Activated T-helper 1 cell treated with anti-CD3 and anti-CD28 coated beads, Interleukin-12 subunit alpha, Interleukin-12 subunit beta, Interleukin-2, Interleukin-4 antibody, amounts not matched to agents 30 ng/mL and 10 ng/mL and 1 ng/mL, durations not matched to agents 14 hours and 24 hours and 36 hours (primary cell): ENCODE measurements around the gene ME1. TPM values are rescaled to one million over a fixed set of nuclear protein-coding genes. Genes with fewer than 3 reads are reported as not detected.
"Not testable (repeated sequence)": the region's sequence is repeated elsewhere in the genome, so short reads cannot be mapped to it uniquely, and the experiment has no call there.

ENCODE experiments used
- DNase-seq: peaks from one replicate; pipeline ENCODE4 v3.0.0; 2021; ENCODE audit warnings: low spot score
- H3K27ac Mint-ChIP-seq: one replicate; pipeline ENCODE4 v1.8.0; 2021; ENCODE audit warnings: mild to moderate bottlenecking, mixed read lengths
- H3K27me3 Mint-ChIP-seq: one replicate; pipeline ENCODE4 v1.8.0; 2022; ENCODE audit warnings: mild to moderate bottlenecking, moderate library complexity, mixed read lengths; ENCODE audit not compliant: insufficient read depth
- H3K36me3 Mint-ChIP-seq: one replicate; pipeline ENCODE4 v1.8.0; 2021; ENCODE audit warnings: low read depth, mixed read lengths
- H3K4me1 Mint-ChIP-seq: one replicate; pipeline ENCODE4 v1.8.0; 2021; ENCODE audit warnings: low read depth, mixed read lengths
- H3K4me3 Mint-ChIP-seq: one replicate; pipeline ENCODE4 v1.8.0; 2021; ENCODE audit warnings: mild to moderate bottlenecking, moderate library complexity, mixed read lengths
- H3K9me3 Mint-ChIP-seq: one replicate; pipeline ENCODE4 v1.8.0; 2021; ENCODE audit warnings: mixed read lengths
- intact Hi-C: fragments of 100-400 bp; cut with micrococcal nuclease; formaldehyde crosslinking; loops from one replicate; pipeline ENCODE4 v1.15.1; 2024
- total RNA-seq: library from RNA; stranded (reverse); gene quantifications from 2 replicates; pipeline ENCODE4 v1.2.3, GENCODE V29; 2022

The ME1 gene
- total RNA-seq, 1 donor from 2014 or later: not detected

DNA sequence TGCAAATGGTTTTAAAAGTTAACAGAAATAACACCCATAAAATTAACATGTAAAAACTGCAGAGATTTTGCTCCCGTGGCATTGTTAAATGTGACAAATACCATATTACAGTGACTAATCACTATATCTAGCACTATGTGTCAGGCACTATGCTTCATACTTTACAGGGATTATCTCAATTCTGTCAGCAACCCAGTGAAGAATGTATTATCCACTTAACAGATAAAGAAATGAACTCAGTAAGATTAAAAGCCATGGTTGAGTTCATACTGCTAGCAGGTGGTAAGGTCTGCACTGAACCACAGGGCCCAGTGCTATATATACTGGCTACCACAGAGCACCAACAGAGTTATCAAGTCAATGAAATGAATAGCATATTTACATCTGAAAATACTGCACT is 172.3 kb downstream of the ME1 start:
- no peaks in the 10 kb centered on the region for H3K36me3 Mint-ChIP-seq
- H3K27ac Mint-ChIP-seq: no peak overlapping the region
- H3K4me3 Mint-ChIP-seq: no peak overlapping the region
- peaks cover 3% of the 10 kb centered on the region for H3K27me3 Mint-ChIP-seq
- no peak for DNase-seq
- intact Hi-C loops: no loop called here
- H3K4me1 Mint-ChIP-seq: no peaks in the 10 kb centered on the region
- H3K9me3 Mint-ChIP-seq: no peaks in the 10 kb centered on the region

DNA sequence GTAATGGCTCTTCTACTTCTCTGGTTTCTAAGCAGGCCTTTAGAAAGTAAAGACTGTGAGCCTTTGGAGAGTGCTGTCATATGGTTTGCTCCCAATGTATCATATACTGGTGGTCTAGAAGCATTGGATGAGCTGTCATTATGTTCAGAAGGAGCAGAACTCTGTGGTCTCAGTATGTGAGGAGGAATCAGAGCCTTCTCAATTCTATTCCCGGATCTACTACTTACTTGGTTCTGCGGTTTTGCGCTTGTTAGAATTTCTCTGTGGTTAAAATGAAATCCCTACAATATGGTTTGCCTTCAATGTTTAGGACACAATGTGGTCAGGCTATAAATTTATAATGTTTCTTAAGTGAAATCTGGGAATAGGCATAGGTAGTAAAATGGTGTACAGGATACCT is 173.1 kb downstream of the ME1 start:
- intact Hi-C loops: no loop called here
- H3K36me3 Mint-ChIP-seq: no peaks in the 10 kb centered on the region
- H3K9me3 Mint-ChIP-seq: no peaks in the 10 kb centered on the region
- H3K4me1 Mint-ChIP-seq: no peaks in the 10 kb centered on the region
- H3K4me3 Mint-ChIP-seq: no peak overlapping the region
- peaks cover 3% of the 10 kb centered on the region for H3K27me3 Mint-ChIP-seq
- DNase-seq: no peak
- no peak overlapping the region for H3K27ac Mint-ChIP-seq

DNA sequence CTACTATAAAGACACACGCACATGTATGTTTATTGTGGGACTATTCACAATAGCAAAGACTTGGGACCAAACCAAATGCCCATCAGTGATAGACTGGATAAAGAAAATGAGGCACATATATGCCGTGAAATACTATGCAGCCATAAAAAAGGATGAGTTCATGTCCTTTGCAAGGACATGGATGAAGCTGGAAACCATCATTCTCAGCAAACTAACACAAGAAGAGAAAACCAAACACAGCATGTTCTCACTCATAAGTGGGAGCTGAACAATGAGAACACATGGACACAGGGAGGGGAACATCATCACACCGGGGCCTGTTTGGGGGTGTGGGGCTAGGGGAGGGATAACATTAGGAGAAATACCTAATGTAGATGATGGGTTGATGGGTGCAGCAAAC is 174.1 kb downstream of the ME1 start:
- H3K9me3 Mint-ChIP-seq, H3K27me3 Mint-ChIP-seq, H3K4me3 Mint-ChIP-seq, H3K4me1 Mint-ChIP-seq, H3K36me3 Mint-ChIP-seq, intact Hi-C loops, DNase-seq, H3K27ac Mint-ChIP-seq: not testable (repeated sequence)

DNA sequence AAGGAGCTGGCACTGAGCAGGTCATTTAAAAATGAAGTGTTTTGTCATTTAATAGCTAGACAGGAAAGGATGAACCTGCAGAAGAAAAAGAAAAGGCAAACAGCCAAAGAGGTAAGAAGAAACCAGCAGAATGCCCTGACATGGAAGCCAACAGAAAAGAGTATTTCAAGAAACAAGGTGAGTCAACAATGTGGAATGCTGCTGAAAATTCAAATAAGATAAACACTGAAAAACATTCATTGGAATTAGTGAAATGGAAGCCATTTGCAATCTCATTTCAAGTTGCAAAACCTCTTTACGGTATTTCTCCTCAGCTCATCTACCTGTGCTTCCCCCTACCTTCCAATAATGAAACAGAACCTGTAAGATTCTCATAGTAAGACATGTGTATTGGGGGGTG is 178.1 kb downstream of the ME1 start:
- peaks cover 7% of the 10 kb centered on the region for H3K27me3 Mint-ChIP-seq
- no peak for DNase-seq
- no peaks in the 10 kb centered on the region for H3K4me1 Mint-ChIP-seq
- H3K36me3 Mint-ChIP-seq: no peaks in the 10 kb centered on the region
- H3K9me3 Mint-ChIP-seq: no peaks in the 10 kb centered on the region
- H3K4me3 Mint-ChIP-seq: no peak overlapping the region
- H3K27ac Mint-ChIP-seq: no peak overlapping the region
- intact Hi-C loops: no loop called here

DNA sequence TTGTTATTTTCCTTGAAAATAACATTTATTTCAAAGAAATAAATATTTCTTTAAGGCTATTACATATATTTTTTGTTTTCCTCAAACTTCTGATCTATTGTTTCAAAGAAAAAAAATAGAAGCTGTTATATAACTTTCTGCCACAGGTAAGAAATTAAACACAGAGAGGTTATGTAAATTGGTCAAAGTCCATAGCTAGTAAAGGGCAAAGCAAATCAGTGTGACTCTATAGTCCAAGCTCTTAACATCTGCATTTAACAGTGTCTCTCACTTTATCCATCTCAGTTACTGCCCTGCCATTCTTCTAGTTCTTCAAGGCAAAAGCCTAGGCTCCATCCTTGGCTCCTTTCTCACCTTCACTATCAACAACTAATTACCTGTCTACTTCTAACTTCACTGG is 180.6 kb downstream of the ME1 start:
- H3K36me3 Mint-ChIP-seq: no peaks in the 10 kb centered on the region
- H3K4me1 Mint-ChIP-seq: no peaks in the 10 kb centered on the region
- peaks cover 7% of the 10 kb centered on the region for H3K27me3 Mint-ChIP-seq
- intact Hi-C loops: no loop called here
- no peak overlapping the region for H3K27ac Mint-ChIP-seq
- no peak overlapping the region for H3K4me3 Mint-ChIP-seq
- H3K9me3 Mint-ChIP-seq: no peaks in the 10 kb centered on the region
- no peak for DNase-seq

DNA sequence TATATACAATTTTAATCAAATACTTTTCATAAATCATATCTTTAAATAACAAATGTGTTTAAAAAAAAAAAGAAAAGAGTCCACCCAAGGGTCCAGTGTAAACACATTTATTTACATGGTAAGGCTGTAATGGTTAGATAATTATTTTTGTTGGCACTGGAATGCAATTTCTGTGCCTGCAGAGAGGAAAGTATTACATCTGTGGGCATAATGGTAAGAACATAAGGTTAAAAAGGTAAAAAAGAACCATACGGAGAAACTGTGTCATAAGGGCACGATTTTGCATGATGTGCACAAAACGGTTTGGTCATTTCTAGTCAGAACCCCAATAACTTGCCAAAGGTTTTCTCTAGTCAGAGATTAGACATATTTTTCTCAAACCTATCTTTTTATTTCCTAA is 183.4 kb downstream of the ME1 start:
- no peaks in the 10 kb centered on the region for H3K4me1 Mint-ChIP-seq
- peaks cover 7% of the 10 kb centered on the region for H3K27me3 Mint-ChIP-seq
- no peak overlapping the region for H3K4me3 Mint-ChIP-seq
- H3K27ac Mint-ChIP-seq: no peak overlapping the region
- no peaks in the 10 kb centered on the region for H3K36me3 Mint-ChIP-seq
- no peak for DNase-seq
- intact Hi-C loops: no loop called here
- no peaks in the 10 kb centered on the region for H3K9me3 Mint-ChIP-seq

DNA sequence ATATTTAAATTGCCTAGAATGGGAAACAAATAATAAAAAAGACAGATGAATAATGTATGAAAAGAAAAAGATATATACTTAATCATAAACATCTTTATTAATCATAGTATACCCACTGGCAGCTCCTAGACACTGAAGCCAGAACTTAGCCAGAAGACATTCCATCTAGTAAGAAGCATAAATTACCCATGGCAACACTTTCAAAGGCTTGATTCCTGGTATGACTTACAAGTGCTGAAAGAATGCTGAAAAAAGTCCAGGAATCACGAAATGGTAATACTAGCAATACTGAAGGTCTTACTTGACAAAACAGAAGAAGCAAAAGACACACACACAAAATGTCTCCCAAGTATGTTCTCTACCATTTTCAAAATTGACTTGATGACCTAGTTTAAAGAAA is 199.7 kb downstream of the ME1 start:
- Mint-ChIP-seq H3K4me1 (no peaks in the 10 kb centered on the region), H3K4me3 (no peak overlapping the region), H3K9me3 (no peaks in the 10 kb centered on the region), H3K27ac (no peak overlapping the region), H3K36me3 (no peaks in the 10 kb centered on the region), H3K27me3 (peaks cover 8% of the 10 kb centered on the region)
- no peak for DNase-seq
- intact Hi-C loops: no loop called here

DNA sequence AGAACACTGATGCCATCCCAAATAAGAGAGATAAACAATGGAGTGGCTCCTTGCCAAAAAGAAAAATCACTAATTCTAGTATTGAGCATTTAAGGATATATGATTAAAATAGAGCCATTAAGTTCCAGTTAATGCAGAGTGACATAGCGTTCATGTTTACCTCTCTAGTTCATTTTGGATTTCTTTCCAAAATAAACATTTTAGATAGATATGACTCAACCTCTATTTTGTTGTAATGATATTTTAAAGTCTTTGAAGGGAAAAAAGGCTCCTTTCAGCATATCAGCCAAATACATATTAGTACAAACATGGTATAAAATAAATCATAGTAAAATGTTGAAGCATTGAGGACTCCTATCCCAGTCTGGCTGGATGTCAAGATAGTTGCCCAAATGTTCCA is 204.3 kb downstream of the ME1 start:
- Mint-ChIP-seq H3K9me3 (no peaks in the 10 kb centered on the region), H3K27ac (no peak overlapping the region), H3K4me1 (no peaks in the 10 kb centered on the region), H3K36me3 (no peaks in the 10 kb centered on the region), H3K4me3 (no peak overlapping the region), H3K27me3 (peaks cover 6% of the 10 kb centered on the region)
- intact Hi-C loops: no loop called here
- no peak for DNase-seq

DNA sequence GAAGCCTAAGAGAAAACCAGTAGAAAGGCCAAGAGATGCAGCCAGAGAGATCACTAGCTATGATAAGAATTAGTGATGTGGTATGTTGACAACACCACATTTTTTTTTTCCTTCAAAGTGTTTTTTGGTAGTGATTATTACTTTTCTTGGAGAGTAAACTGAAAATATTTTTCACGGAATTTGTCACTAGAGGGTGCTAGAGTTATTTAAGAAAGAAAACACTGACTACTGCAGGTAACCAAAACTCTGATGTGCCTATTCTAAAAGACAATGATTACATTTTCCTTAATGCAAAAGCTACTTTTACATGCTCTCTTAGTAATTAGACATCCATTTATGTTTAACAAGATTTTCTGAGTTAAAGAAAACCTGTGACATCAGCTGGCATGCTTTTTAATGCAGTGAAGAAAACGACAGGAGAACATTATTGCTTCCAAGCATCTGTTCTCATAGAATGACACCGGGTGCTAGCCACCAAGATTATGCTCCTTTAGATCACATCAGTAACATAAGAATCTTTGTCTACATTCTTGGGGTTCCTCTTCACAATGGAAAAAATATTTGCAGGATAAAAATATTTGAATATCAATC is 208.9 kb downstream of the ME1 start:
- H3K36me3 Mint-ChIP-seq: no peaks in the 10 kb centered on the region
- no peaks in the 10 kb centered on the region for H3K4me1 Mint-ChIP-seq
- H3K27ac Mint-ChIP-seq: no peak overlapping the region
- DNase-seq: no peak
- intact Hi-C loops: loop anchor here (1.0 kb wide), 2 partner anchors 293 to 314 kb away; no protein-coding TSS in a partner anchor
- no peak overlapping the region for H3K4me3 Mint-ChIP-seq
- H3K27me3 Mint-ChIP-seq: peaks cover 2% of the 10 kb centered on the region
- no peaks in the 10 kb centered on the region for H3K9me3 Mint-ChIP-seq

DNA sequence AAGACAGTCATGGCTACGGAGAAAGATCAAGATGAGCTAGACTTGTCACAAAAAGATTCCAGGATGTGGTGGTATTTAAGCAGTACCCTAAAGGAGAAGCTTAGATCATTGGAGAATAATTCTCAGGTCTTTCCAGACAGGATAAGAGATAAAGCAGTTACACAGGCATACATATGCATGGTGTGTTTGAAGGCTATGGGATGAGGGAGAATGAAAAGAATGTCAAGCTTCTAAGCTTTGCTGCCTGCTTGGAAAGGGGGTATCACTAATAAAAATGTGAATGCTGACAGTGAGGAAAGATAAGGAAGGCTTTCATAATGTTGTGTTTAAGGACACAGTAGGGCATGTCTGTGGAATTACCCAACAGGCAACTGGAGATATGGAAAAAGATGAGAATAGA is 209.6 kb downstream of the ME1 start:
- no peak overlapping the region for H3K4me3 Mint-ChIP-seq
- H3K9me3 Mint-ChIP-seq: no peaks in the 10 kb centered on the region
- peaks cover 2% of the 10 kb centered on the region for H3K27me3 Mint-ChIP-seq
- intact Hi-C loops: no loop called here
- no peak overlapping the region for H3K27ac Mint-ChIP-seq
- no peak for DNase-seq
- no peaks in the 10 kb centered on the region for H3K36me3 Mint-ChIP-seq
- no peaks in the 10 kb centered on the region for H3K4me1 Mint-ChIP-seq

DNA sequence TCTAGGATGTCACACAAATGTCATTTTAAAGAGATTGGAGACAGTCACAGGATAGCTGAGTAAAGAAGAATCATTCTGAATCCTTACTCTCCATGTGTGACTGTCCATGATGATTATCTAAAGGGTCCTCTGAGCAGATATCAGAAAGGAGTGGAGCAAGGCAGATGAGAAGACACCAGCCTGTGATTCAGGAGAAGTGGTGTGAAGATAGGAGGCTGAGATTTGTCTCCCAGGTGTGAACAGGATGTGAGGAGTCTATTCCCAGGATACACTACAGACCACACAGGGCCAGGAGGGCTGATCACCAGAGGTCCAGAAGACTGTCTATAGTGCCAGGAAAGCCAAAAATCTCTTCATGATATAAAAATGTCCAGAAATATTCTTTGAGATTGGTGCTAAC is 210.7 kb downstream of the ME1 start:
- H3K4me3 Mint-ChIP-seq: no peak overlapping the region
- H3K27ac Mint-ChIP-seq: no peak overlapping the region
- H3K36me3 Mint-ChIP-seq: no peaks in the 10 kb centered on the region
- no peaks in the 10 kb centered on the region for H3K4me1 Mint-ChIP-seq
- H3K9me3 Mint-ChIP-seq: no peaks in the 10 kb centered on the region
- DNase-seq: no peak
- peaks cover 2% of the 10 kb centered on the region for H3K27me3 Mint-ChIP-seq
- intact Hi-C loops: no loop called here

DNA sequence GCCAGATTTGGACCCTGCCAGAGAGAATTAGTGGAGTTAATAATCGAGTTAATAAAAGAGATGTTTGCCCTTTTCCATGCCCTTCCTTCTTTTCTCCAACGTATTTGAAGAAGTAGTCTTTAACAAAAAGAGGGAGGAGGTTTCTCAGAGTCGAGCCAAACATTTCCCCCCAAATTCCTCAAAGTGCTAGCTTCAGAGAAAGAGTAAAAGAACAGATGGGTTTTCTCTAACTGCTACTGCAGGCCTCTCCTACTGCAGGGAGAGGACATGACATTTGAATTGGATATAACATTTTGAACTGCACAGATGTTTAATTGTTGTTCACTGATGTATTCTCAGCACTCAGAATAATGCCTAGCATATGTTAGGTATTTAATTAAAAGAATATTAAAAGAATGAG is 212.2 kb downstream of the ME1 start:
- no peak overlapping the region for H3K27ac Mint-ChIP-seq
- H3K4me3 Mint-ChIP-seq: no peak overlapping the region
- H3K9me3 Mint-ChIP-seq: no peaks in the 10 kb centered on the region
- intact Hi-C loops: no loop called here
- DNase-seq: no peak
- H3K36me3 Mint-ChIP-seq: no peaks in the 10 kb centered on the region
- H3K27me3 Mint-ChIP-seq: peaks cover 9% of the 10 kb centered on the region
- no peaks in the 10 kb centered on the region for H3K4me1 Mint-ChIP-seq

DNA sequence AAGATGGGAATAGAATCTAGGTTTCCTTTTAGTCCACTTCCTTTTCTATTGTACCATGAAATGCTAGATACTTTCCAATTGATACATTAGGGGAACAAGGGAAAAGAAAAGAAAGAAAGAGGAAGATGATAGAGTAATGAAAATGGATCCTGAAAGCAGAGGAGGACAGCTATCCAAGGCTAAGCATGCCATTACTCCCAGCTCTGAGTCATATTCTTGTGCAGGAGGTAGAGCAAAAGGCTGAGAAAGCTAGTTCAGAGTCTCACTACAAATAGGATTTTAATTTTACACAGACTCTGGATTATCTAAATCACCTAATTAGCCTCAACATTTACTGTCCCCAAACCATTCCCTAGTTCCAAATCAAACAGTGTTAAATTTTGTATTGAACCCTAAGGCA is 214.0 kb downstream of the ME1 start:
- Mint-ChIP-seq H3K27me3 (peaks cover 13% of the 10 kb centered on the region), H3K36me3 (no peaks in the 10 kb centered on the region), H3K9me3 (no peaks in the 10 kb centered on the region), H3K4me3 (no peak overlapping the region), H3K27ac (no peak overlapping the region), H3K4me1 (no peaks in the 10 kb centered on the region)
- intact Hi-C loops: no loop called here
- no peak for DNase-seq
